Dermis microvascular lymphatic vessel endothelial cell (primary cell): Measurements from ENCODE around the gene ADAMTS2. TPM values are rescaled to one million over a fixed set of nuclear protein-coding genes. Genes with fewer than 3 reads are reported as not detected.
"Not testable (repeated sequence)": the region's sequence is repeated elsewhere in the genome, so short reads cannot be mapped to it uniquely, and the experiment has no call there.

Experiments
- DNase-seq, 2 donors: peaks; one replicate each; pipeline versions ENCODE4 v3.0.0 to v3.0.0-alpha.2; 2010; ENCODE audit warnings: low read depth in 2 of 2
- total RNA-seq: library from RNA; depleted of rRNA; stranded (reverse); fragments of >200 nt; gene quantifications from 2 replicates; pipeline ENCODE4 v1.2.1, GENCODE V29; 2014

Gene ADAMTS2
- total RNA-seq, 1 donor from 2014 or later: not detected

GRCh38 chr5:179111267-179112207 is 233.7 kb downstream of the ADAMTS2 start:
- no peak for DNase-seq

GRCh38 chr5:179110528-179110927 is 234.7 kb downstream of the ADAMTS2 start:
- DNase-seq: no peak

GRCh38 chr5:179101282-179101681 is 244.0 kb downstream of the ADAMTS2 start:
- DNase-seq: not testable (repeated sequence)

GRCh38 chr5:179089502-179089901 is 255.8 kb downstream of the ADAMTS2 start:
- no peak for DNase-seq

GRCh38 chr5:179080724-179081123 is 264.5 kb downstream of the ADAMTS2 start:
- DNase-seq: no peak

GRCh38 chr5:179079165-179079987 is 265.9 kb downstream of the ADAMTS2 start:
- no peak for DNase-seq

GRCh38 chr5:179065703-179066102 is 279.6 kb downstream of the ADAMTS2 start:
- no peak for DNase-seq

- DNase-seq: no peak
Observed at GRCh38 chr5:179061025-179061424, 284.2 kb downstream of the ADAMTS2 start.

Other genes with a start within 250 kb of the ADAMTS2 start
- 42.6 and 44.3 TPM in 2 replicates for gene RUFY1, start 205.1 kb upstream of the ADAMTS2 start, total RNA-seq